ENCODE data around the gene RIPK3. TPM values are rescaled to one million over a fixed set of nuclear protein-coding genes. Genes with fewer than 3 reads are reported as not detected.

The RIPK3 gene
- total and polyA plus RNA-seq, 2 experiments from 2014 or later = 0.32 to 1.5 TPM

- DNase-seq (ENCODE audit: low spot score) (no peak), ATAC-seq (no peak)
- no peaks in the 10 kb centered on the region for H3F3A ChIP-seq (replicated peaks; ENCODE audit: low read depth)
- H3K9me3 Mint-ChIP-seq = no peaks in the 10 kb centered on the region
- no peaks in the 10 kb centered on the region for H4K20me1 ChIP-seq (replicated peaks; ENCODE audit: insufficient read depth)
- H3K4me3 Mint-ChIP-seq = no peak overlapping the region
- H3K27me3 Mint-ChIP-seq (ENCODE audit: insufficient read depth, low read depth, poor library complexity) = peaks cover 19% of the 10 kb centered on the region
- no peak overlapping the region for H3K27ac Mint-ChIP-seq
- H3K27ac ChIP-seq (ENCODE audit: low read depth) = no peak overlapping the region
- no peaks in the 10 kb centered on the region; the same call in 2 of the 3 replicates for H3K36me3 Mint-ChIP-seq (ENCODE audit: low read depth)
- TF ChIP-seq ZNF114 (CRISPR knock-in tag; IDR thresholded peaks at IDR 0.05) = no peak
- no peak for TF ChIP-seq NANOG (IDR thresholded peaks at IDR 0.05; ENCODE audit: borderline replicate concordance)
- no peak for TF ChIP-seq ZNF331 (CRISPR knock-in tag; IDR thresholded peaks at IDR 0.05; ENCODE audit: low read depth)
- TF ChIP-seq CTCF (conservative IDR thresholded peaks at IDR 0.05; ENCODE audit: low read depth in 2 of 2) = no peak
- TF ChIP-seq JUNB (IDR thresholded peaks at IDR 0.05; ENCODE audit: unreplicated experiment) = no peak
- TF ChIP-seq POLR2AphosphoS5 (IDR thresholded peaks at IDR 0.05; ENCODE audit: low read depth) = no peak
- no peak for TF ChIP-seq REST (IDR thresholded peaks at IDR 0.05; ENCODE audit: unreplicated experiment)
- no peak for TF ChIP-seq EZH2 (IDR thresholded peaks at IDR 0.05; ENCODE audit: low read depth, unreplicated experiment)
- TF ChIP-seq STAT1 (IDR thresholded peaks at IDR 0.05; ENCODE audit: unreplicated experiment) = no peak
- TF ChIP-seq CREB1 (CRISPR knock-in tag; IDR thresholded peaks at IDR 0.05; ENCODE audit: low read depth) = no peak
- no peak for TF ChIP-seq EZH2phosphoT487 (IDR thresholded peaks at IDR 0.05; ENCODE audit: unreplicated experiment)
- no peak for TF ChIP-seq ETS1 (IDR thresholded peaks at IDR 0.05)
- TF ChIP-seq ZNF462 (CRISPR knock-in tag; IDR thresholded peaks at IDR 0.05) = no peak
- no peaks in the 10 kb centered on the region for H3K9me2 ChIP-seq (ENCODE audit: insufficient read depth)
- no peaks in the 10 kb centered on the region for H3K79me2 ChIP-seq (replicated peaks; ENCODE audit: insufficient read depth)
- H3K27me3 ChIP-seq (ENCODE audit: insufficient read depth) = peaks cover 33% of the 10 kb centered on the region
- H3K4me3 ChIP-seq = no peak overlapping the region
- no peak overlapping the region for H3K4me2 ChIP-seq
- peaks cover 2% of the 10 kb centered on the region; the same call in 1 of the 3 replicates for H3K4me1 Mint-ChIP-seq
- H3K4me1 ChIP-seq (ENCODE audit: insufficient read depth) = no peaks in the 10 kb centered on the region
- no peaks in the 10 kb centered on the region for H3K36me3 ChIP-seq (ENCODE audit: insufficient read depth)
- H2AFZ ChIP-seq = no peak overlapping the region
Measured at GRCh38 chr14:24323341-24323740, 16.4 kb downstream of the RIPK3 start.
